Natural killer cell (primary cell): ENCODE results near the gene LEMD2. TPM values are rescaled to one million over a fixed set of nuclear protein-coding genes. Genes with fewer than 3 reads are reported as not detected.

Experiments
- ATAC-seq, 3 donors: fragments of 150-1000 bp in 2 of 3; fragments of 200-7000 bp in 1 of 3; cut with Tn5 transposase; 1 replicate in 1 of 3; 2 replicates in 2 of 3; pipeline ENCODE4 v1.10.0; 2021; ENCODE audit warnings: mild to moderate bottlenecking in 2 of 3, moderate library complexity in 2 of 3
- DNase-seq, 2 donors: peaks; one replicate each; pipeline versions ENCODE4 v3.0.0 to v3.0.0-alpha.2; 2013 to 2021; ENCODE audit warnings: mixed read lengths in 1 of 2
- H3K27ac ChIP-seq: one replicate; pipeline ENCODE4 v1.5.1; 2013; ENCODE audit warnings: mild to moderate bottlenecking, low read length
- H3K27me3 ChIP-seq: one replicate; pipeline ENCODE4 v1.6.1; 2013; ENCODE audit warnings: low read length; ENCODE audit not compliant: control insufficient read depth, insufficient read depth
- H3K36me3 ChIP-seq: one replicate; pipeline ENCODE4 v1.6.1; 2013; ENCODE audit warnings: low read length; ENCODE audit not compliant: control insufficient read depth, insufficient read depth
- H3K4me1 ChIP-seq: one replicate; pipeline ENCODE4 v1.6.1; 2013; ENCODE audit warnings: low read length; ENCODE audit not compliant: control insufficient read depth, insufficient read depth
- H3K4me3 ChIP-seq: one replicate; pipeline ENCODE4 v1.5.1; 2013; ENCODE audit warnings: low read length
- H3K9me3 ChIP-seq: one replicate; pipeline ENCODE4 v1.6.1; 2013; ENCODE audit warnings: low read length; ENCODE audit not compliant: control insufficient read depth, insufficient read depth
- H3K27ac Mint-ChIP-seq, 2 donors: one replicate each; pipeline ENCODE4 v1.8.0; 2022; ENCODE audit warnings: mild to moderate bottlenecking in 2 of 2, mixed read lengths in 2 of 2, moderate library complexity in 1 of 2
- H3K27me3 Mint-ChIP-seq, 2 donors: one replicate each; pipeline ENCODE4 v1.8.0; 2022; ENCODE audit warnings: low read depth in 2 of 2, mixed read lengths in 2 of 2
- H3K36me3 Mint-ChIP-seq: one replicate; pipeline ENCODE4 v1.8.0; 2022; ENCODE audit warnings: mixed read lengths
- H3K4me1 Mint-ChIP-seq, 2 donors: one replicate each; pipeline ENCODE4 v1.8.0; 2022; ENCODE audit warnings: mixed read lengths in 2 of 2
- H3K4me3 Mint-ChIP-seq: one replicate; pipeline ENCODE4 v1.8.0; 2022; ENCODE audit warnings: mild to moderate bottlenecking, moderate library complexity, mixed read lengths
- H3K9me3 Mint-ChIP-seq, 2 donors: one replicate each; pipeline ENCODE4 v1.8.0; 2022; ENCODE audit warnings: mixed read lengths in 2 of 2
- CTCF ChIP-seq: fragments of 200-600 bp; IDR thresholded peaks from one replicate; pipeline ENCODE4 v1.8.0; 2022; ENCODE audit warnings: antibody characterized with exemption
- WGBS: methylation state at CpG from one replicate; pipeline ENCODE4 v1.1.7; 2013; ENCODE audit warnings: missing lambda C conversion rate; ENCODE audit not compliant: insufficient coverage; 5-methylcytosine and 5-hydroxymethylcytosine counted together
- intact Hi-C: fragments of 100-400 bp; cut with micrococcal nuclease; formaldehyde crosslinking; loops from one replicate; pipeline ENCODE4 v1.14.2; 2022
- total RNA-seq, 4 donors: library from RNA; stranded (reverse); fragments of 120-200 nt in 1 of 4; gene quantifications; one replicate each; pipeline versions ENCODE4 v1.2.3 to v1.2.4, GENCODE V29; 2013 to 2022

The LEMD2 gene
- total RNA-seq, 3 donors from 2014 or later (not counting 1 experiment from before 2014, with no cell fraction given), result 109 to 133 (median 121) TPM

- H3K4me1 Mint-ChIP-seq, result no peaks in the 10 kb centered on the region
- H3K4me3 Mint-ChIP-seq, result no peak overlapping the region
- no peaks in the 10 kb centered on the region for H3K9me3 ChIP-seq
- H3K4me1 ChIP-seq, result no peaks in the 10 kb centered on the region
- 73% methylated on average over 7 of the region's 7 CpGs for WGBS
- H3K36me3 ChIP-seq, result no peaks in the 10 kb centered on the region
- no peaks in the 10 kb centered on the region for H3K36me3 Mint-ChIP-seq
- H3K27me3 ChIP-seq, result no peaks in the 10 kb centered on the region
- ATAC-seq (no peak), DNase-seq (no peak)
- peaks cover 0 to 2% of the 10 kb centered on the region in 2 donors for H3K27me3 Mint-ChIP-seq
- TF ChIP-seq CTCF, result no peak
- H3K27ac ChIP-seq, result no peak overlapping the region
- H3K27ac Mint-ChIP-seq, result no peak overlapping the region
- H3K4me3 ChIP-seq, result no peak overlapping the region
- H3K9me3 Mint-ChIP-seq, result no peaks in the 10 kb centered on the region
- intact Hi-C loops, result no loop called here
Observed at GRCh38 chr6:33758815-33759216, 30.1 kb downstream of the LEMD2 start.

DNA sequence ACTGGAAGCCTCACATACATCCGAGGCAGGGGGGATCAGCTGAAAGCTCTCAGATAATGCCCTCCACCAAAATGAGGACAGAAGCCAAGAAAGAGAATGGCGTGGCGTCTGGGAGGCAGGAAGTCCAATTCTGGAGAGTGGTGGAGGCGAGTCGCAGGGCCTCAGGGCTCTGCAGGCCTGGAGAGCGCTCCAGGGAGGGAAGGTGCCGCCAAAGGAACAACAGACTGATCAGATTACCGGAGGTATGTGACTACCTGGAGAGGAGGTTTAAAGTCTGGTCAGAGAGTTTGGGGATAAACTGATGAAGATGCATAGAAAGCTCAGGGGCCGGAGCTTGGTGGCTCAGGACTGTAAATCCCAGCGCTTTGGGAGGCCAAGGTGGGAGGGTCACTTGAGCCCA lies 31.0 kb downstream of the LEMD2 start:
- Histone ChIP-seq H3K27me3 (no peaks in the 10 kb centered on the region), H3K9me3 (no peaks in the 10 kb centered on the region), H3K4me1 (no peaks in the 10 kb centered on the region), H3K27ac (no peak overlapping the region), H3K4me3 (no peak overlapping the region), H3K36me3 (no peaks in the 10 kb centered on the region)
- intact Hi-C loops, result no loop called here
- H3K27me3 Mint-ChIP-seq, result peaks cover 0 to 2% of the 10 kb centered on the region in 2 donors
- ATAC-seq, result no peak
- no peaks in the 10 kb centered on the region for H3K4me1 Mint-ChIP-seq
- no peak for DNase-seq
- no peak overlapping the region for H3K27ac Mint-ChIP-seq
- TF ChIP-seq CTCF, result no peak
- WGBS, result 84% methylated on average over 10 of the region's 10 CpGs
- H3K36me3 Mint-ChIP-seq, result no peaks in the 10 kb centered on the region
- H3K9me3 Mint-ChIP-seq, result no peaks in the 10 kb centered on the region
- no peak overlapping the region for H3K4me3 Mint-ChIP-seq

- 87% methylated on average over 3 of the region's 3 CpGs for WGBS
- Histone ChIP-seq H3K9me3 (no peaks in the 10 kb centered on the region), H3K4me1 (no peaks in the 10 kb centered on the region), H3K36me3 (no peaks in the 10 kb centered on the region), H3K27ac (no peak overlapping the region), H3K27me3 (no peaks in the 10 kb centered on the region), H3K4me3 (no peak overlapping the region)
- ATAC-seq (no peak), DNase-seq (no peak)
- no peak overlapping the region for H3K4me3 Mint-ChIP-seq
- H3K9me3 Mint-ChIP-seq, result no peaks in the 10 kb centered on the region
- no peak for TF ChIP-seq CTCF
- intact Hi-C loops, result no loop called here
- no peaks in the 10 kb centered on the region for H3K36me3 Mint-ChIP-seq
- no peak overlapping the region for H3K27ac Mint-ChIP-seq
- H3K4me1 Mint-ChIP-seq, result no peaks in the 10 kb centered on the region
- H3K27me3 Mint-ChIP-seq, result peaks cover 0 to 2% of the 10 kb centered on the region in 2 donors
Observed at GRCh38 chr6:33757113-33757512, 31.8 kb downstream of the LEMD2 start.

GRCh38 chr6:33756211-33756954 lies 32.5 kb downstream of the LEMD2 start:
- Histone ChIP-seq H3K9me3 (no peaks in the 10 kb centered on the region), H3K36me3 (no peaks in the 10 kb centered on the region), H3K27me3 (no peaks in the 10 kb centered on the region), H3K27ac (no peak overlapping the region), H3K4me1 (no peaks in the 10 kb centered on the region), H3K4me3 (no peak overlapping the region)
- Mint-ChIP-seq H3K36me3 (no peaks in the 10 kb centered on the region), H3K27ac (no peak overlapping the region), H3K27me3 (peaks cover 0 to 2% of the 10 kb centered on the region in 2 donors), H3K9me3 (no peaks in the 10 kb centered on the region), H3K4me1 (no peaks in the 10 kb centered on the region), H3K4me3 (no peak overlapping the region)
- intact Hi-C loops, result no loop called here
- DNase-seq (no peak), ATAC-seq (no peak)
- no peak for TF ChIP-seq CTCF
- WGBS, result 83% methylated on average over 12 of the region's 12 CpGs
